ENCODE measurements around the gene TNFSF12. TPM values are rescaled to one million over a fixed set of nuclear protein-coding genes. Genes with fewer than 3 reads are reported as not detected.

The TNFSF12 gene
- total RNA-seq: 10 to 100 TPM; 12.7 to 28.4 (median 18.0) TPM

GRCh38 chr17:7548585-7549400, at the start of gene TNFSF12:
Gene TNFSF12, plus strand, starts transcription at chr17:7549058. Its CDS starts 96 bp downstream, at chr17:7549154.
- Histone ChIP-seq H3K36me3 (peaks cover 9% of the 10 kb centered on the region), H3K27ac (peak within 1 kb of the TSS; percentile 78), H3K27me3 (no peaks in the 10 kb centered on the region), H3K9me3 (no peaks in the 10 kb centered on the region), H3K4me1 (peaks cover 24% of the 10 kb centered on the region), H3K4me3 (peak within 1 kb of the TSS; percentile 68)
- 2% methylated on average over 21 of the region's 65 CpGs for WGBS
- TF ChIP-seq POLR2A (IDR thresholded peaks at IDR 0.05) (no peak), EP300 (IDR thresholded peaks at IDR 0.05) (no peak), CTCF (IDR thresholded peaks at IDR 0.05) (no peak), POLR2AphosphoS5 (IDR thresholded peaks at IDR 0.05) (no peak)
- peak in 1 of 2 donors; percentile 84 for DNase-seq (ENCODE audit: low spot score in 2 of 2)

- Histone ChIP-seq H3K36me3 (peaks cover 85% of the 10 kb centered on the region), H3K27me3 (no peaks in the 10 kb centered on the region), H3K27ac (no peak overlapping the region), H3K4me3 (no peak overlapping the region), H3K4me1 (no peaks in the 10 kb centered on the region), H3K9me3 (no peaks in the 10 kb centered on the region)
- TF ChIP-seq EP300 (IDR thresholded peaks at IDR 0.05) (no peak), POLR2A (IDR thresholded peaks at IDR 0.05) (no peak), POLR2AphosphoS5 (IDR thresholded peaks at IDR 0.05) (no peak), CTCF (IDR thresholded peaks at IDR 0.05) (no peak)
- DNase-seq (ENCODE audit: low spot score in 2 of 2): no peak
- 85% methylated on average over 11 of the region's 11 CpGs for WGBS
These were observed 49.7 kb upstream of the TNFSF12 start for GRCh38 chr17:7499161-7499560.

GRCh38 chr17:7501729-7502128, 47.1 kb upstream of the TNFSF12 start:
- TF ChIP-seq CTCF (IDR thresholded peaks at IDR 0.05): no peak
- no peak for TF ChIP-seq EP300 (IDR thresholded peaks at IDR 0.05)
- TF ChIP-seq POLR2AphosphoS5 (IDR thresholded peaks at IDR 0.05): no peak
- TF ChIP-seq POLR2A (IDR thresholded peaks at IDR 0.05): no peak
- 81% methylated on average over 14 of the region's 14 CpGs for WGBS
- Histone ChIP-seq H3K4me3 (no peak overlapping the region), H3K9me3 (no peaks in the 10 kb centered on the region), H3K27me3 (no peaks in the 10 kb centered on the region), H3K4me1 (no peaks in the 10 kb centered on the region), H3K27ac (no peak overlapping the region), H3K36me3 (peaks cover 100% of the 10 kb centered on the region)
- DNase-seq (ENCODE audit: low spot score in 2 of 2): no peak

- no peak for DNase-seq (ENCODE audit: low spot score in 2 of 2)
- Histone ChIP-seq H3K27me3 (no peaks in the 10 kb centered on the region), H3K4me3 (no peak overlapping the region), H3K27ac (no peak overlapping the region), H3K9me3 (no peaks in the 10 kb centered on the region), H3K36me3 (peaks cover 100% of the 10 kb centered on the region), H3K4me1 (no peaks in the 10 kb centered on the region)
- 90% methylated on average over 16 of the region's 20 CpGs for WGBS
- TF ChIP-seq POLR2A (IDR thresholded peaks at IDR 0.05) (no peak), CTCF (IDR thresholded peaks at IDR 0.05) (no peak), EP300 (IDR thresholded peaks at IDR 0.05) (no peak), POLR2AphosphoS5 (IDR thresholded peaks at IDR 0.05) (no peak)
These were observed 46.5 kb upstream of the TNFSF12 start for GRCh38 chr17:7502171-7502847.

GRCh38 chr17:7502987-7503386, 45.9 kb upstream of the TNFSF12 start:
- H3K4me3 ChIP-seq: no peak overlapping the region
- H3K36me3 ChIP-seq: peaks cover 99% of the 10 kb centered on the region
- TF ChIP-seq CTCF (IDR thresholded peaks at IDR 0.05): no peak
- TF ChIP-seq POLR2AphosphoS5 (IDR thresholded peaks at IDR 0.05): no peak
- TF ChIP-seq EP300 (IDR thresholded peaks at IDR 0.05): no peak
- TF ChIP-seq POLR2A (IDR thresholded peaks at IDR 0.05): no peak
- H3K27ac ChIP-seq: no peak overlapping the region
- H3K9me3 ChIP-seq: no peaks in the 10 kb centered on the region
- no peak for DNase-seq (ENCODE audit: low spot score in 2 of 2)
- no peaks in the 10 kb centered on the region for H3K27me3 ChIP-seq
- WGBS: 87% methylated on average over 13 of the region's 14 CpGs
- no peaks in the 10 kb centered on the region for H3K4me1 ChIP-seq

Data from suprapubic skin (tissue), 4 donors.